ENCODE data around the gene GIGYF2.

Gene GIGYF2

DNA sequence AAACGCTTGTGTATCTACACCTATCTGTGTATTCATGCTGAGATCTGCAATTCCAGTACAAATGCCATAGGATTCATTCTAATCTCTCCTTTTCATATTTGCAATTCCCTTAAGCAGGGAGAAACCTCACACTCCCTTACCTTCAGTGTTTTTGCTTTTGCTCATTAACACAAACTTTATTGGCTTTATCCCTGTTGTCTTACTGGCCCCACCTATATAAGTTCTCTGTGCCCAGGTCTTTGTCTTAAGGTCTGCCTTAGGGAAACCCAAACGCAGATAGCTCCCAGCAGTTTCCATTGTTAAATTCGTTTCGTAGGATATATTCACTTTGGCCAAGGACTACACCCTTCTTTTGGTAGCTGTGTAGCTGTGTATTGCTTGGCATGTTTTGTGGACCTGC is 169.0 kb downstream of the GIGYF2 start:
- no peak for DNase-seq (ENCODE audit: low read depth, low spot score)

DNA sequence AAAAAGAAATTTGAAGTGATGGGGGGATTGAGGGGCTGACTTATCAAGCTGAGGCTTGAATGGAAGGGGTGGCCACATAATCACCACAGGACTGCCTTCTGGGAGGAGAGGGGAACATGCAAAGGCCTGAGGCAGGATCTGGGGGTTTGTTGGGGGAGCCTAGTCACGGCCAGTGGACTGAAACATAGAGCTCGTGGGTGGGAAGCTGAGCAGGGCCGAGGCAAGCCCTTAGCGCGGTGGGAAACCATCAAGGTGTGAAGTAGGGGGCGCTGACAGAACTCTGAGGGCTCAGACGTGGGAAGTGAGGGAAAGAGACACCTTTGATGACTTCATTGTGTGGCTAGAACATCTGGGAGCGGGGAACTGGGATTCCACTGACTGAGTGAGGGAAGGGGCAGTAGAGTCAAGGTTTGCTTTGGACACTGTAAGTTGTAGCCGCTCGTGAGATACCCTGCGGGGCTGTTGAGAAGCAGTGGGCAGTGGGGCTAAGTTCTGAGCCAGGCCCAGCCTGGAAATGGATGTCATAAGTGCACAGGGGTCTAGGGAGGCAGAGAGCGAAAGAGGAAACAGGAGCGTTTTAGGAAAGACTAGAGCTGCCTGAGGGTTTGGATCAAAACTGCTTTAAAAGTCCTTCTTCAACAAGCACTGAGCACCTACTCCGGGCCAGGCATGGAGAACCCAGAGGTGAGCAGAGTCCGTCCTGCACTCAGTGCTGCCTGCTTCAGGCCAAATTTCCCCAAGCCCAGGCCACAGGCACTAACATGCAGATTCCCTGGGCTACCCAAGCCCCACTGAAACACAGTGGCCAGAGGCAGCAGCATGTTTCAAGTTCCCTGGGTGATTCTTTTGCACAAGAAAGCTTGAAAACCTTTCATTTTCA is 172.2 kb downstream of the GIGYF2 start:
- DNase-seq (ENCODE audit: low read depth, low spot score): no peak

DNA sequence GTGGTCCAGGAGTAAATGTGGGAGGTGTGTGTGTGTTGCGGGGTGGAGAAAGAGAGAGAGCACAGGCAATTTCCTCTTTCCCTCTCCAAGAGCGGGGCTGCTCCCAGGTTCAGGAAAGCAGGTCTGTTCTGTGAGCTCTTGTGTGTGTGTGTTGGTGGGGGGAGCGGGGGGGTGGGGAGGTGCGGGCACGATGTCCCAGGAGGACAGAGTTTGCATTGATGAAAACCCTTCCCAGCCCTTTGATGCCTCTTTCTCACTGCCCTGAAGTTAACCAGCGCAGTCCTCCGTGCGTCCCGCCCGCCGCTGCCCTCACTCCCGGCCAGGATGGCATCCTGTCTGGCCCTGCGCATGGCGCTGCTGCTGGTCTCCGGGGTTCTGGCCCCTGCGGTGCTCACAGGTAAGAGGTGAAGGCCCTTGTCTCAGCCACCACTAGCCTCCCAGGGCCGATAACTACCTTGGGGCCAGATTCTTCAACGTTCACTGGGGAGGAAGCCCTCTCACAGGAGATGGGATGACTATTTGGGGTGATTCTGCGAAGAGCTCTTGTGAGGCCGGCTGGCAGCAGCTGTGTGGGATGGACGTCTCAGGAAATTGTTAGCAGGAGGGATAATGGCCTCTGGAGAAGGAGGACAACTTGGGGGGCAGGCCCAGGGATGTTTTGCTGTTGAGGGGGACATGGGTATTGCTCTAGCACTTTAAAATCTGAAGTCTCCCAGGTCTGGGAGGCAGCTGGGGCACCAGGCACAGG is 173.1 kb downstream of the GIGYF2 start, which contains the start of gene SNORC:
SNORC (plus strand) TSS at position 247 of the 748 bp plus-strand sequence; CDS start at position 325, 78 bp downstream.
- DNase-seq (ENCODE audit: low read depth, low spot score): no peak

DNA sequence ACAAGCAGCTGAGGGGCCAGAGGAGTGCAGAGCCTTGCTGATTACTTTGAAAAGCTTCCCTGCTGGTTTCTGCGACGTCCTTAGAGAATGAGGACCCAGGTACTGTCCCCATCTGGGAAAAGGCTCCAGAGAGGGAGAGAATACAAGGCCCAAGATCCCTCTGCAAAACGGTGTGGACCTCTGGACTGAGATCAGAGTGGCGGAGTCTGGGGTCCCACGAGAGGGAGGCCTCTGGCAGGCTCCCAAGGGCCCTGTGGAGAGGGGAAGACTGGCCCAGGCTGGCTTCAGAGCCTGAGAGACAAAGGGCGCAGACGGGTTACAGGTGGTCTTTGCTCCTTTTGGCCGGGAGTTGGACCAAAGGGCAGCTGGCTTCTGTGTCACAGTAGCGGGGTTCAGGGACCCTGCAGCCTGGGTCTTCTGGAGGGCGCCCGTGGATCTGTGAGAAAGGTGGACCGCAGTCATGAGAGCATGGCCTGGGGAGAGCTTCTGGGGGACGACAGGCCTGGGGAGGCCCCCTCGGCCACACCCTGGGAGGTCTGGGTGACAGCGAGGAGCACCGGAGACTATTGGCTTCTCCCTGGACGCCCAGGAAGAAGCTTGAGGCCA is 173.7 kb downstream of the GIGYF2 start:
- no peak for DNase-seq (ENCODE audit: low read depth, low spot score)

DNA sequence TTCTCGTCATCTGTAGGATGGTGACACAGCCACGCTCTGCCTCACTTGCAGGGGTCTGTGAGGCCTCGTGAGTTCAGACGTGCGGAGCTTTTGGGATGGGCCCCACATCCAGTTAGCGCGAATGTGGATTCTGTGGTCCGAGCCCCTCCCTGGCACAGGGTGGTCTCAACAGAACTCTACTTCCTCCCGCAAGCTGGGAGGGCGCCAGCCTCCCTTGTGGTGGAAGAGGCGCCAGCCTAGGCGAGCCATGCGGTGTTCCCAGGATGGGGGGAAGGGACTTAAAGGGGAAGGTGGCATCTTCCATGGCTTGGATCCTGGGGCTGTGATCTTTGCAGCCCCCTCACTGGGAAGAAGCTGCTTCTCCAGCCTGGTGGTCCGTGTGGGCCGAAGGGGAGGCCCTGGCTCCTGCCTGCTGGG is 174.3 kb downstream of the GIGYF2 start:
- DNase-seq (ENCODE audit: low read depth, low spot score): no peak

DNA sequence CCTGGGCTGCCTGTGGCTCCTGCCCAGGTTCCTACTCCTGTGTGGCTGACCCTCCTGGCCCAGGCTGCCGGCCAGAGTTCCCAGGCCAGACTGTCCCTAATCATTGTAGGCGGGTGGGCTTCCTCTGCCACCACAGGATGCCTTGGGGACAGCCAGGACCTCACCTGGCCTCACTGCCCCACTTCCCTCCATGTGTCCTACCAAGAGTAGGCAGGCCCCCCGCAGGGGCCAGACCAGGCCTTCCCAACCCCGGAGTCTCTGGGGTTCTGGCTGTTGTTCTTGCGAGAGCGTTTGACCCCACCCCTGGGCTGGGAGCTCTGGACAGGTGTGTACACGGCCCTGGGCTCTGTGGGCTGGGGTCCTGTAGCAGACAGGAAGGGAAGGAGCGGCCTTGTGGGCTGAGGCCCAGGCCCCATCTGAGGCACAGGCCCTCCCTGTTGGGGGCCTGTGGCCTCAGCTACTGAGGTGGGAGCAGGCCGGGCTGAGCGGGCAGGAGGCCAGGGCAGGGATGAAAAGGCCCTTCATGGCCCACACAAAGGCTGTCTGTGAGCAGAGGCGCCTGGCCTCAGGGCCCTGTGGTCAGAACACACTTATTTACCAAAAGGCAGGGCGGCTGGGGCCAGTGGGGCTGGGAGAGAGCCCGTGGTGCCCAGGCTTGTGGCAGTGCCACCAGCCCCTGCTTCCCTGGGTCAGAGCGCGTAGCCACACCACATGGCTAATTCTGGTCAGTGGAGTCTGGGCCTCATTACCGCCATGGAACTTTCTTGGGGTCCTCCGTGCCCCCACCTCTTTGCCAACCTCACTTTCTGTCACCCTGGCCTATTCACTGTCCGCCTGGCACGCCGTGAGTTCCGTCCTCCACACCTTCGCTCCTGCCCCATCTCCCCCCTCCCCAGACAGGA is 175.0 kb downstream of the GIGYF2 start:
- no peak for DNase-seq (ENCODE audit: low read depth, low spot score)

DNA sequence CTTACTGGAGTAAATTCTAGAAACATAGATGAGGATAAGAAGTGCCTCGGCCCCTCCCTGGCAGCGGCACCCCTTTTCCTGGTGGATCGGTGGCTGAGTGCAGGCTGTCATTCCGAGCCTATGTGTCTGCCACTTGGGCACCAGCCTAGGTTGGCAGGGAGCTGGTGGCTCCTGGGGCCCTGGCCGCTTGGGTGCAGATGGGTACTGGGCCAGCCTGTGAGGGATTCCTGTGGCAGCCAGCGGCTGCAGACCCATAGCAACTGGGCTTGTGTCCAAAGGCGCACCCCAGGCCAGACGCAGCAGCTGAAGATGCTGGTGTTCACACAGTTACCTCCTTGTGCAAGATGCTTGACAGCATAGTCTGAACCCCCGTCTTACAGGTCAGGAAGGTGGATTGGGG is 175.7 kb downstream of the GIGYF2 start:
- DNase-seq (ENCODE audit: low read depth, low spot score): no peak

DNA sequence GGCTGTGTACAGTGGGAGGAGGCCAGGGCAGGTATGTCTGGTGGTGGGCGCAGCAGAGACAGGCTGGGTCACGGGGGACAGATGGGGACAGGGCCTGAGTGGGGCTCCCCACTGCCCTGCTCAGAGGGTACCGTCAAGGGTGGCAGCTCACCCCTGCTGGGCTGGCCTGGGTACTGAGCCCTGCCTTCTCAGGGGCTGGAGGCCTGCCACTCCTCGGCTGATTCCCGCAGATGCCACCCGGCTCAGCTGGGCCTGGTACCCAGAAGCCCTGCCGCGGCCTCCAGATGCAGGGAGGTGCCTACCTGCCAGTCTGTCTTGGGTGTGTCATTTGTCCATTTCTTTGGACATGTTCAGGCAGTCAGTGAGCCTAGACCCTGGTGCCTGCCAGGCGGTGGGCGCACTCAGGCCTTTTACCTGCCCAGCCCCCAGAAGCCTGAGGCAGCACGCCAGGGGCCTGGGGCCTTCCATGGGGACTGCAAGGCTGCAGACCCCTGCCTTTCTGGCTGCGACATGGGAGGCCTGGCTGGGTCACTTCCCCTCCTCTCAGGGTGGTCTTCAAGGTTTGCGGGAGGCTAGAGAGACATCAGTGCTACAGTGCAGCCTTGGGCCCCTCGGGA is 176.3 kb downstream of the GIGYF2 start:
- no peak for DNase-seq (ENCODE audit: low read depth, low spot score)

DNA sequence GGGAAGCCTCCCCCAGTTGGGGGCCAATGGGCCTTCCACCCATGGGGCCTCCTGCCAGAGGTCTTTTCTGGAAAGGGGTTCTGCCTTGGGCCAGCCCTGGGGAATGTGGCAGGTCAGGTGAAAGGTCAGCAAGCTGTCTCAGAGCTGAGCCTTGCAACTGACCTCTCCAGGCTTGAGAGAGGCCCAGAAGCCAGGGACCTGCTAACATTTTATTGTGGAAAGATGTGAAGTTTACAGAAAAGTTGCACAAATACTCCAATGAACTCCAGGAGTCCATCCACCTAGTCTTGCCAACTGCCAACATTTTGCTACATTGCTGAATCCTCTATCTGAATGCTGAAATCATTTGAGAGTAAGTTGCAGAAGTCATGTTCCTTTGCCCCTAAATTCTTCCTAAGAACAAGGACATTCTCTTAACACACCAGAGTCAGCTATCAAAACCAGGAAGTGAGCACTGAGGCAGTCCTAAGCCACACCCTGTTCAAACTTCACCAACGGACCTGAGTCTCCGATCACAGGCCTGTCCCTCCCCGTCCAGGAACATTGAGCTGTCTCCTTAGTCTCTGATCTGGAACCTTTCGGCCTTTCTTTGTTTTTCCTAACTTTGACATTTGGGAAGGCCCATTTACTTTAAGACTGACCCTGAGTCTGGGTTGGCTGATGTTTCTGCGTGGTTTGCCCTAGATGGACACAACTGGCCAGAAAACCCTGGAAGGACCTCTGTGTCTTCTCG is 176.9 kb downstream of the GIGYF2 start:
- DNase-seq (ENCODE audit: low read depth, low spot score): no peak

DNA sequence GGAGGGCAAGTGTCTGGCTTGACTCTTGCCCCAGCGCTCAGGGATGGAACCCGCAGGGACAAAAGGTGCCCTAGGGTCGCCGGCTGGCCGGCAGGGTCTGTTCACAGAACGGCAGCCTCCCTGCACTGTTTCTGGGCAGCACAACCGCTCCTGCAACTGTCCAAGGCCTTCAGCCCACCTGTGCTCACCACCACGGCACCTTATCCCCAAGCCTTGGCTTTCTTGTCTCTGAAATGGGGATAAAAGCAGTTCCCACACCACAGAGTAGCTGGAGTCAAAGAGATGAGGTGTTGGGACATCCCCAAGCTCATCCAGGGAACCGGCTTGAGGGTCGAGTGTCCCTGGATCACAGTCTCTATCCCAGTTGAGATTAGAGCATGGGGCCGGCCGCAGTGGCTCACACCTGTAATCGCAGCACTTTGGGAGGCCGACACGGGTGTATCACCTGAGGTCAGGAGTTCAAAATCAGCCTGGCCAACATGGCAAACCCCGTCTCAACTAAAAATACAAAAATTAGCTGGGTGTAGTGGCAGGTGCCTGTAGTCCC is 177.6 kb downstream of the GIGYF2 start:
- no peak for DNase-seq (ENCODE audit: low read depth, low spot score)

DNA sequence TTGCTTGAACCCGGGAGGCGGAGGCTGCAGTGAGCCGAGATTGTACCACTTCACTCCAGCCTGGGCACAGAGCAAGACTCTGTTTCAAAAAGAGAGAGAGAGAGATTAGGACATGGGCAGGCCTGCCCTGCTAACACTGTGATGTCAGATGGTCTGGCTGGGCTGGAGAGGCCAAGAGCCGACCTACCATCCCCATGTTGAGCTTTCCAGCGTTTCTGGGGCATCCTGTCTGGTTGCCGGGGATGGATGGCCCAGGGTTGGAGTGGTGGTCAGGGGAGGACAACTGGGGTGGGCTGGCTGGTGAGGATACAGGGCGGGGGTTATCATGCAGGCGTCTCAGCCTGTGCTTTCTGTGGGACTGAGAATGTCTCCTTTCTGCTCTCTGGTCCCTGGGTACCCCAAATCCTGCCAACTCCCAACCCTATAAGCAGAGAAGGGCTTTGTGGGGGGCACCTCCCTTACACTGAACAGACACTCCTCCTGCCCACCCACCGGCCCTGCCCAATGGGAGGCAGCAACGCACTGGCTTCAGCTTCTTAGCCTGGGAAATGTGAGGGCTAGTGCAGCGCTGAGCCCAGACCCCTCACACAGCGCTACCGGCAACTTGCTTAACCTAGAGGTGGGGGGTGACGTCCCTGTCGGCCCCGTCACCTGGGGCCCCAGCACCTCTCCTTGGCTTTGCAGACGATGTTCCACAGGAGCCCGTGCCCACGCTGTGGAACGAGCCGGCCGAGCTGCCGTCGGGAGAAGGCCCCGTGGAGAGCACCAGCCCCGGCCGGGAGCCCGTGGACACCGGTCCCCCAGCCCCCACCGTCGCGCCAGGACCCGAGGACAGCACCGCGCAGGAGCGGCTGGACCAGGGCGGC is 178.4 kb downstream of the GIGYF2 start:
- peak; percentile 32 for DNase-seq (ENCODE audit: low read depth, low spot score)

DNA sequence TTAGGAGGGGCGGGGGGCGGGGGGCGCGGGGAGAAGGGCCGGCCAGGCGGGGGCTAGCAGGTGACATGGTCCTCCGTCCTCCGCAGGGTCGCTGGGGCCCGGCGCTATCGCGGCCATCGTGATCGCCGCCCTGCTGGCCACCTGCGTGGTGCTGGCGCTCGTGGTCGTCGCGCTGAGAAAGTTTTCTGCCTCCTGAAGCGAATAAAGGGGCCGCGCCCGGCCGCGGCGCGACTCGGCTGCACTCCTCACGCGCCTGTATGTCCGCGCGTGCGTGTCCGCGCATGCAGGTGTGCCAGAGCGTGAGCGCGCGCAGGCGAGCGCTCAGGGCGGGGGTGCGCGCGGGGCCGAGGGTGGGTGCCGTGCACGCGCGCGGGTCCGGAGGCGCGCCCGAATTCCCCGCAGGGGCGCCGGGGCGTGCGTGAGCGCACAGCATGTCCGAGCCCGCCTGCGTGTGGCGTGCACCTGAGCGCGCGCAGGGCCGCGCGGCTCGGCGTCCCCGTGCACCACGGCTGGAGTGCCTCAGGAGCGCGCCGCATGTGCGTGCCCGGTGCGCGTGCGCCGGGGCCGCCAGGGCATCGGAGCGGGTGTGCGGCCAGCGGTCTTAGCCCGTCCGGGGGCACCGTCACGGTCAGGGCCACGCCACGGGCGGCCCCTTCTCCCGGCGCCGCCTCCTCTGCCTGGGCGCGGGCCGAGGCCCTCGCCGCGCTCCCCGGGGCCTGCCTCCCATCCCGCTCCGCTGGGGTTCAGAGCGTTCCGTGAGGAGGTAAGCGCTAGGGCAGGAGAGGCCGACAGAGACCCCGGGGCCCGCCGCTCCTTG is 179.2 kb downstream of the GIGYF2 start:
- DNase-seq (ENCODE audit: low read depth, low spot score): peak; percentile 63

DNA sequence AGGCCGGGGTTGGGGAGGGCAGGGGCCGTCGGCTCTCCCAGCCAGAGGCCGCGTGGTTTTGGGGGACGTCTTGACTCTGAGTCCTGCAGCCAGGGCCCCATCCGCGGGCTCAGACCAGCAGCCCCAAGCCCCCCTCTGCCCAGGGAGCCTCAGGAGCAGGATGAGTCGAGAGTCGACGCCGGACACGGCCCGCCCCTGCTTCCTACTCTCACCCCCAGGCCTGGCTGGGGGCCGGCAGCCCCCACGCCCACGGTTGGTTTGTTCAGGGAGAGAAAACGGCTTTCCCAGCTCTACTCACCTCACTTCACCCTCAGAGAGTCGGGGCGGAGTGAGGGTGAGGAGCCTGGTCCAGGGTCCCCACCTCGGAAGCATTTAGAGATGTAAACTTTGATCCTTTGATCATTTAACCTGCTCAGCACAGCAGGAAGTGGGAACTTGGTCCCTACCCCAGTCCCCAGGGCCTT is 179.9 kb downstream of the GIGYF2 start:
- DNase-seq (ENCODE audit: low read depth, low spot score): no peak

DNA sequence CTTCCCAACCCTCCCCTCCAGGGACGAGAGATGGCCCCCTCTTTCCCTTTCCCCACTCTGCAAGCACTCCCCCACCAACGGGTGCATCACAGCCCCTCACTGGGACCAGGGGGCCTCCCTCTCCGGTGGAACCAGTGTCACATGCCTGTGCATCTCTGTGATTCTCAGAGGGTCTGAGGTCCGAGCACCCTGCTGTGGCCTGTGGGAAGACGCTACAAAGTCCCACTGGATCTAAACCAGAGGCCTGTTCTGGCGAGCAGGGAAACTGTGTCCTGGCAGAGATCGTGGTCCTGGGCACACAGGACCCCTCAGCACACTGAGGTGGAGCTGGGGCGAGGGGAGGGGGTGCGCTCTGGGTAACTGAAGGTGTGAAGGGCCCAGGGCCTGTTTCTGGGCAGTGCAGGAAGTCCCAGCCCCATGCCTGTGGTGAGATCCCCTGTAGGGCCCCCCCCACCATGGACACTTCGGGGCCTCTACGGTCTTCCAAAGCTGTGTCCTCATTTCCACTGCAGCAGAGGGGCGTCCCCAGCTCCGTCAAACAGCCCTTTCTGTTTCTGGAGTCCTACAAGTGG is 180.9 kb downstream of the GIGYF2 start:
- no peak for DNase-seq (ENCODE audit: low read depth, low spot score)

DNA sequence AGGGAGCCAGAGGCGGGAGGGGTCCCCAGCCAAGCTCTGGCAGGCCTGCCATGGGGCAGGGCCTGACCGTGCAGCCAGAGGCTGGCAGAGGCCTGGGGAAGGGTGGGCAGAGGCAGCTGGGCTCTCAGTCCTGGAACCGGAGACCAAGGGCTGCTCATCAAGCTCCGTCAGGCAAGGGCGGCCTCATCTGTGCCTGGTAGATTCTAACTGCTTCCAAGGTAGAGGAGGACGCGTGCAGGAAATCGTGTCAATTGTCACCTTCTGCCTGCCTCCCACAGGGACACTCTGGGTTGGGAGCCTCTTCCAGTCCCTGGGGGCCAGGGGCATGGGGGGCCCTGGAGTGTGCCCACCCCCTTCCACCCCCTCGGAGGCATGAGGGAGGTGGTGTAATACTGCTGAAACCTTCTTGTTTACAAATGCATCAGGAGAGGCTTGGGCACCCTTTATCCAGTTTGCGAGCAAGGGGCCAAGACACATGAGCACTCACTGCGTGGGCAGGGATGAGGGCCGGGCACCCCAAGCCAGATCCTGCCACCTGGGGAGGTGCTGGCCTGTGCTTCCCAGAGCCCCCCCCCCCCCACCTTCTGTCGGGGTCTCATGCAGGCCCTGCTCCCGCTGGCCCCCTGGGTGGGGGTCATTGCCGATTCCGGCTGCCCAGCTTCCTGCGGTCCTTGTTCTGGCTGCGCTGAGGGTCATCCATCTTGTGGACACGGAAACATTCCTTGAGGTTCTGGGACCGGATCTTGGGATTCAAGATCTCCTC is 181.9 kb downstream of the GIGYF2 start:
- no peak for DNase-seq (ENCODE audit: low read depth, low spot score)

DNA sequence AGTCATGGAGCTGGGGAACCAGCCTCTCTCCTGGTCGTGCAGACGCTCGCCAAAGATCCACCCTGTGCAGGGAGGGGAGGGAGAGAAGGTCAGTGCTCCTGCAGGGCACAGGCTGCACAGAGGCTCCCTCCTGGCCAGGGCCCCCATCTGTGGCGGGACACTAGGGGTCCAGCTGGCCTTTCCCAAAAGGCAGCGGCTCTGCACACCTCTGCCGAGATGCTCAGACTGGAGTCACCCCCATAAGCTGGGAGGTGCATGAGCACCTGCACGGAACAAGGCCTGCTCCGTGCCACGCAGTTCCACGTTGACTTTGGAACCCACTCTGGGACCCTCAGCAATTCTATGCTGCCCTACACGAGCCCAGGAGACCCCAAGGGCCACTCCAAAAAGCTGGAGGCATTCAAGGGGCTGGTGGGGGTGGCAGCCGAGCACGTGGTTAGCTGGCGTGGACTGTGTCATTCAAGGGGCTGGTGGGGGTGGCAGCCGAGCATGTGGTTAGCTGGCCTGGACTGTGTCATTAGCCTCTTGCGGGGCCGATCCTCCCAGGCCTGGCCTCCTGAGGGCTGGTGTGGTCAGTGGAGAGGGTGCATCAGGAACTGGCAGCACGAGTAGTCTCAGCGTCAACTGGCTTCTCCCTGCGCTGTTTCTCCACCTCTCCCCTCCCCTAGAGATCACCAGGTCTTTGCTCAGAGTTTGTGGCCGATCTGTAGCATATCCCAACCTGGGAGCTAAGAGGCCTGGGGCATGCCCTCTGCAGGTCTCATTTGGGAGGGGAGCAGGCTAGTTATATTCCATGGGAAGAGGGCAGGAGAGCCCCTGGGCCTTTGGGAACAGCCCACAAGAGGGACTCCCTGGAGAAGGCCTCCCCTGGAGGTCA is 182.7 kb downstream of the GIGYF2 start:
- DNase-seq (ENCODE audit: low read depth, low spot score): no peak
